DMS 273 treated with DMSO at 0.1 percent for 48 hours (cell line): ENCODE results near the gene GAB1.
A peak's percentile ranks its signal among the peaks of the same experiment; 100 is the strongest.

Experiments
- DNase-seq: peaks from one replicate; lab custom pipeline; 2025; lab: John Stamatoyannopoulos, UW

The GAB1 gene

DNA sequence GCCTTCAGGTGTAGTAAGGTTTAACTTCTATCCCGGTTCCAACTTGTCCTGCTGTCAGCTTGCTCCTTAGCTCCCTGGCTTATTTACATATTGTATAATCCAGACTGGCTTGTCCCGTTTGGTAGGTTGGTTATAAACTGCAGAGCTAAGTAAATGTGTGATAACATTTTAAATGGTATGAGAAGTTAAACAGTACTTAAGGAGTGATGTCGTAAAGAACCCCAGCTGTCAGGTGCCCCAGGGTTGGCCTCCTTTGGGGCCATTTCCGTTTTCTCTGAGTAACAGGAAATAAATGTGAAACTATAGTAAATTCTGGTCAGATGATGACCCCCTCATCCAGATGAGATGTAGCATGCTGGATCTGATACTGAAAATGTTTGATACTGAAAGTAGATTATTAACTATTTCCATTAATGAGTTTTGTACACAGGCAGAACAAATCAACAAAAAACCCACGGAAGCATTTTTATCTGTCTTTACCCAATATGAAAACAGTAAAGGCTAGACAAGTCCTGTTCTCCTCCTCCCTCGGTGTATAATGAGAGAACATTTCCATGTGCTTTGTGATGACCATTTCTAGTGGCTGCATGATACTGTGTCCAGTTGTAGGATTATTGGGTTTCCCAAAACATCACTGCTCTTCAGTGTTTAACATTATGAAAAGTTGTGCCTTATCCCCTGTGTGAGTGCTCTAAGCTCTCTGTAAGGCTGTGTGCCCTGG lies 22.4 kb downstream of the GAB1 start:
- DNase-seq = no peak

DNA sequence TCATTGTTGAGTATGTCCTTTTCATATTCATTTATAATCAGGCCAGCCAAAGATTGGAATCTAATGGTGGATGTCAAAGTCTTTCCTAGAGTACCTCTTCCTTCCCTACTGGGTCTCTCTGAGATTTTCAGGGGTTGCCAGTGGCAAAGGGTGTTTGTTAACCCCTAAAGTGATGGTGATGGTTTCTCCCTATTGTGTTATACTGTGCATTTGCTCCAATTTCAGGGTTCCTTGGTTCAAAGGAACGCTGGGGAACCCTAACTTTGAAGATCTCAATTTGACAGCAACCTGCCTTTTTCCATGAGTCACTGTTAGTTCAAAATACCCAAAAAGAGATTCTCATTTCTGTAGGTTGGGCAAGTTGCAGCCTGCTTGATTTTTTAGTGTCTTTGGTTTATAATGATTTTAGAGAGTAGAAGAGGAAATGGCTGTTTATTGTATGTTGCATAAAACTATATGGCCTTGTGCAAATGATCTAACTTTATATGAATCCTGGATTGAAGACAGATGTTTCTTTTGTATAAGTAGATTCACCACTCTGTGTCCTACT lies 23.0 kb downstream of the GAB1 start:
- no peak for DNase-seq

DNA sequence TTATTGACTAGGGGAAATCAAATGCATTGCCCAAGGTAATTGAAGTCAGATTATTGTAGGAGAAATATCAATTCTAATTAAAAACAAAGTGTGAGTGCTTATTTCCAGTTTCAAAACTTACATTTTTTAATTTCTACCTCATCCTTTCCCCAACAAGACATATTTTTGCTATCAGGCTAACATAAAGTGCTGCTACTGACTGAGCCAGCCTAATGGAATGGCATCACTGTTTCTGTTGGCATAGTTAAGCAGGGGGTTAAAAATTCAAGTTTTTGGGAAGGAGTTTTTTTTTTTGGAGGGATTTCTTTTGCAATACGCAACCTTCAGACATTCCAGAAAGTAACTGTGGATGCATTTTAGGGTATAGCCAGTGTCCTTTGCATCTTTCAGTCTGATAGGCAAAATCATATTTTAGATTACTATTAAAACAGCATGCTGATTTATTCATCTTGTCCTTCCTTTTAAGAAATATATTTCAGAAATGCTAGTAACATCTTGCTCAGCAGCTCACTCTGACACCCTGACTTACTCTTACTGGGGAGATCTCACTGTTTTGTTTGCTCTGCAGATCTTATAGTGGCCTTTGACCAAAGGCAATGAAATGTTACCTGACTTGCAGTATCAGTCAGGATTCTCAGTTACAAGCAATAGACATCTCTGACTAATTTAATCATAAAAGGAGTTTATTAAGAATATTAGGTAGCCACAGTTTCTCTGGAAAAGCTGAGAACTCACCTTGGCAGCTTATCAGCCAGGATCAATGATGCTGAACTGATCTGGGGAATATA lies 24.4 kb downstream of the GAB1 start:
- DNase-seq = no peak

DNA sequence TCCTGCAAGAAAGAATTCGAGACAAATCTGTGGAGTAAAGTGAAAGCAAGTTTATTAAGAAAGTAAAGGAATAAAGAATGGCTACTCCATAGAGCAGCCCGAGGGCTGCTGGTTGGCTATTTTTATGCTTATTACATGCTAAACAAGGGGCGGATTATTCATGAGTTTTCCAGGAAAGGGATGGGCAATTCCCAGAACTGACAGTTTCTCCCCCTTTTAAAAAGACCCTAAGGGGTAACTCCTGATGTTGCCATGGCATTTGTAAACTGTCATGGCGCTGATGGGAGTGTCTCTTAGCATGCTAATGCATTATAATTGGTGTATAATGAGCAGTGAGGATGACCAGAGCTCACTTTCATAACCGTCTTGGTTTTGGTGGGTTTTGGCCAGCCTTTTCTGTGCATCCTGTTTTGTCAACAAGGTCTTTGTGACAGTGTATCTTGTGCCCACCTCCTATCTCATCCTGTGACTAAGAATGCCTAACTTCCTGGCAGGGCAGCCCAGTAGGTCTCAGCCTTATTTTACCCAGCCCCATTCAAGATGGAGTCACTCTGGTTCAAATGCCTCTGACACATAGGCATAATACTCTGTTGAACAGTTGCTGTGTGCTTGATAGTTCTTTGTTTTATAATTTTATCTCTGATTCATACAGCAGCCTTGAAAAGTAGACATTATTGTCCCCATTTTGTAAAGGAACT lies 25.8 kb downstream of the GAB1 start:
- no peak for DNase-seq

- DNase-seq = no peak
These were observed 26.7 kb downstream of the GAB1 start for GRCh38 chr4:143363332-143363731.

DNA sequence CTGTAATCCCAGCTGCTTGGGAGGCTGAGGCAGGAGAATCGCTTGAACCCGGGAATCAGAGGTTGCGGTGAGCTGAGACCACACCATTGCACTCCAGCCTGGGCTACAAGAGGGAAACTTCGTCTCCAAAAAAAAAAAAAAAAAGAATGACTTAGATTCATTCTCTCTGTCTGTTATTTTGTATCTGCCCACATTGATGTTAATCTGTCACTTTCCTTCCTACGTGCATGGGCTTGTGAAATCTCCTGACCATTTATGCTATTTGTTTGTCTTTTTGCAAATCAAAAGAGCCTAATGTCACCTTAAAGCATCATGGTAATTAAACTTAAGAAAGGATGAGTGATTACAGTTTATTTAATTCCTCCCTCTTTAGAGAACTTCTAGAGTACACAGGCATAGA lies 27.4 kb downstream of the GAB1 start:
- no peak for DNase-seq

DNA sequence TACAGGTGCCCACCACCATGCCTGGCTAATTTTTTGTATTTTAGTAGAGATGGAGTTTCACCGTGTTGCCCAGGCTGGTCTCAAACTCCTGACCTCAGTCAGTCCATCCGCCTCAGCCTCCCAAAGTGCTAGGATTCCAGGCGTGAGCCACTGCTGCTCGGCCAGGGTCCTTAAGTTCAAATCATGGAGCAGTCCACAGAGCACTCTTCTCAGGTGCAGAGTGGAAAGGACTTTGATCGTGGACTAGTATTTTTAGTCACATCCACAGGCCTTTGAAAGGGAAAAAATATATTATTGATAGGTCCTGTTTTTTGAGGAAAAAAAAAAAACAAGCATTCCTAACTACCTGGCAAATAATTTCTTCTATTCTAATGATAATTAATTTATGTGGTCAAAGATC lies 31.2 kb downstream of the GAB1 start:
- no peak for DNase-seq

DNA sequence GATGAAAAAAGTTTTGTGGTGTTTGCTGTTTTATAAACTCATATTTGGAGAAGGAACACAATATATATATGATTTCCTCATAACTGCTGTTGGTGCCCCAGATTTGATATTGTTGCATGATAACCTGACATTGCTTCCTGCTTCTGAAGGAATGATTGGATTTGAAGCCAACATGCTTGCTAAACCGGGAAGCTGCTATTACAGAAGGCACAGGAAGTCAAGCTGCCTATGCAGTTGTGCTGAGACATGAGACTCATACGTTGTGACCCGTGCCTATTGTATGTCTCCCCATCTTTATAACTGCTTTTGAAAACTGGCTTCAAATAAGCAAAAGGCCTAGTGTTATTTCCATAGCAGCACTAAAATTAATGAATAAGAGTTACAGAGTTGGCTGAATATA lies 32.9 kb downstream of the GAB1 start:
- DNase-seq = no peak

DNA sequence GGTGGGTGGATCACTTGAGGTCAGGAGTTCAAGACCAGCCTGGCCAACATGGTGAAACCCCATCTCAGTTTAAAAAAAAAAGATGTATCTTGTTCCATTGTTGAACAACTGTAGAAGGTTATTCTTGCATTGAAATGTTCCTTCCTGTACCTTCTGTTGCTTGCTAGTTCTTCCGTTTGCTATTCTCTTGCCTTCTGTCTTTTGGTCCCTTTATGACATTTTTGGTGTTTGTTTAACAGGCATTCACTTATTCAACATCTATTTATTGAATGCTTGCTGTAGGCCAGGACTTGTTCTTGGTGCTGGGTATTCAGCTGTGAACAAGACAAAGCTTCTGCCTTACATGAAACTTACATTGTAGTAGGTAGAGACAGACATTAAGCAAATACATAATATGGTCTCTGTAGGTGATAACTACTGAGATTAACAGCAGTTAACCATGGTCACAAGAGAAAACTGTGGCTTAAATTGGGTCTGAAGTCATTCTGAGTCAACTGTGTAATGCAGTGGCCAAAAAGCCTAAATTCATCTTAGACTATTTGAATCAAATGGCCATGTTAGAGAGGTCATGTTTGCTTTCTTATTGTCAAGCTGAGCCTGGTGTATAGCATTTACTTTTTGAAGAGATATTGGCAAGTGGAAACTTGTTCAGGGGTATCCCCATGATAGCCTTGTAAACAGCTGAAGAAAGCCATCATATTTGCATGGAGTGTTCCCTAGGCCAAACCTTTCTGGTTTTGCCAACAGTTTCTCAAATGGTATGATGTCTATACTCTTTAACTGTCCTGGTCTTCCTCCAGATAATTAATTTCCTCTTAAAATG lies 35.6 kb downstream of the GAB1 start:
- DNase-seq = no peak

DNA sequence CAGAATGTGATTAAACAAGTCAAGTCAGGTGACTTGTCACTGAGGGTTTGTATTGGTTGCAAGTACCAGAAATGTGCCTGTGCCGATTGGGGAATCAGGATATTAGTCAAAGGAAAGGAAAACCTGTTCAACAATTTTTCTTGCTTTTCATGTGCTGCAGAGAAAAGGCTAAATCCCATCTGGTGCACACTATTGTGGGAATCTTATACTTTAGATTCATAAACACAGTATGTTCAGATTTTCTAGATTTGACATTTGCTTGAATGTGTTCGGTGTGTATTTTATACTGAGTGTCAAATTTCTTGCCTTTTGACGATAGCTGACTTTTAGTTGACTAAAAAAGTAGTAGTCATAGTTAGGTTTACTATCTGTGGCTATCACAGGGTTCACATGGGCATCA lies 37.6 kb downstream of the GAB1 start:
- no peak for DNase-seq

DNA sequence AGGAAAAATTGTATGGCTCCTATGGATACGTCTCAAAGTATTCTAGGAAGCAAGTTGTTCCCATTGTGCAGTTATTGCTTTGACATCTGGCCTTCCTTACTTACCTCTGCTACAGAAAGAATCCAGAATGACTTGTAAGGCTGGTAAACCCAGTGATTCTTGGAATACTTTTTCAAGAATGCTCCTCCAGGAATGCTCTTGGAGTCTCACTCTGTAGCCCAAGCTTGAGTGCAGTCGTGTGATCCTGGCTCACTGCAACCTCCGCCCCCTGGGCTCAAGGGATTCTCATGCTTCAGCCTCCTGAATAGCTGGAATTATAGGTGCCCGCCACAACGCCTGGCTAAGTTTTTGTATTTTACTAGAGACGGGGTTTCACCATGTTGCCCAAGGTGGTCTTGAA lies 38.1 kb downstream of the GAB1 start:
- no peak for DNase-seq

DNA sequence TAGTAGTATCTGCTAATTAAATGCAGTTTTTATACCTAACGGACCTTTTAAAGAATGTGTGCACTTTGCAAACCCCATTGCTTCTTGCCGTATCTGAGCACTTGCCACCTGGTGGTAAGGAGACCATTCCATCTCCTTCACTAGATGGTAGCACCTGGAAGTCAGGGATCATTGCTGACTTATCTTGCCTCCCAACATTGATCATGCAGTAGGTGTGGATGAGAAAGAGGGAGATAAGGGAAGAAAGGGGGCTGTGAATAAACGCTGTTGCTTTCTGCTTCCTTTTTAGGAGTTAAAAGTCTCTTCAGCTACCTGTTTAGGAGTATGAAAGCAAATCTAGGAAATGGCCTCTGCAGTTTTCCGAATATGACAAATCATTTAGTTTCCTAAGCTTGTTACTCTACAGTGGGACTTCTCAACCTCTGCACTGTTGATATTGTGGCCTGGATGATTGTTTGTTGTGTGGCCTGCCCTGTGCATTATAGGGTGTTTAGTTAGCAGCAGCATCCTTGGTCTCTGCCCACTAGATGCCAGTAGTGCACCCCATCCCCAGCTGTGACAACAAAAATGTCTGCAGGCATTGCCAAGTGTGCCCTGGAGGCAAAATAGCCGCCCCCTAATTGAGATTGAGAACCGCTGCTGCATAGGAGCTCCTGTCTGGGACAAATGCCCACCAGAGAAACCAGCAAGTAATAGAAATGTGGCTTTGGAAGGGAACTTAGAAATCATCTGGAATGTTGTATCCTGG lies 38.8 kb downstream of the GAB1 start:
- peak; percentile 58 for DNase-seq

DNA sequence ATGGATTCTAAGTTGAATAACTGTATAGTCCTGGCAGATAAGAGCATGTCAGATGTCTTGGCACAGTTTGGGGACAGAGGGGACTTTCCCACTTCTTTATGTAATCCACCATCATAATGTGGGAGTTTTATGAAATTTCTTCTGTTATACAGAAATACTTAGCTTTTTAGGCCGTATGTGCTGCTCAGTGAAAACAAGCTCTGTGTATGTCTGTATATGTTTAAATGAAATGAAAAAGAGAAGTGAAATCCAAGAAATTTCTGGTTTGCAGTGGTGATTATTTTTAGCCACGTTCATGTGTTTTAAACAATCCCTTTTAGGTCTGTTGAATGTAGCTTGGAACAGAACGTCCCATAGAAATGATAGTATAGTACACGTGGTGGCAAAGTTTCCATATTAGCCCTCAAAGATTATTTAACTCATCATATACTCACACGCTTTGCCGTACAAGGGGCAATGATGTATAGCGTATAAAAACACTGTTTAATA lies 41.0 kb downstream of the GAB1 start:
- DNase-seq = no peak

- DNase-seq = no peak
These were observed 44.0 kb downstream of the GAB1 start for GRCh38 chr4:143380629-143381028.

DNA sequence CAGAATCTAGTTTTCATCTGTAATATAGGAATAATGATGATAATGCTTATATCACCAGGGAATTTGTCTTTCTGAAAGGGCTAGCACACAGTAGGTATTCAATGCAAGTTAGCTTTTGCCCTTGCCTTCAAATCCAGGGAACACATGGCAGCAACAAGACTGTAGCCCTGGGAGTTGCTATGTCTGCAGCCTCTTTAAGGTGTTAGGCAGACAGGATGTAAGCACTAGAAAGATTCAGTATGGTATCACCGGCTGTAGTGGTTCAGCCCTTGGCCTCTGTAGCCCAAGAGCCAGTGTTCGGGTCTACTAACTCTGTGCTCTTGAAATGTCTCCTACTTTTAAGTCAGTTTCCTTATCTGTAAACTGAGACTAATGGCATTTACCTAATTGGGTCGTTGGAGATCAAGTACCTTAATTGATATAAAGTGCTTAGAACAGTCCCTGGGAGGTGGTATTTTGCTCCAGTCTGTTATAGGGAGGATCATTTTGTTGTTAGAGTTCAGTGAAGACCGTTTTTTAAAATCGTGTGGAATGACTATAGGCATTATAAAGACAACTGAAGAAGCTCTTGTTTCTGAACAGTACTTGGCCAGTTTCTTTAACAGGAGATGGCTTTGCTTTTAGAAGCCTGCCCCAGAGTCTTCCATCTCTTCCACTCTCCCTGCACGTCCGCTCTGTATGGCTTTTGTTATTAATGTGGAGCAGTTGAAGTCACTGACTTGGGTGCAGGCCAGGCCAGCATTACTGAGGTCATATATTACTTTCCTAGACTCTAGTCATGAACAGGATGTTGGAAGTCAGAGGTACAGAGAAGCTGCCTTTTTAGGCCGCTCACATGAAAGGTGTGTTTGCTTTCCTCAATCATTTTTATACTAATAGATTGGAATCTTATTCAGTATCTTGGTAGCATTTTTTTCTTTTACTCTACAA lies 44.8 kb downstream of the GAB1 start:
- peak; percentile 69 for DNase-seq

- no peak for DNase-seq
These were observed 45.9 kb downstream of the GAB1 start for GRCh38 chr4:143382596-143382995.

DNA sequence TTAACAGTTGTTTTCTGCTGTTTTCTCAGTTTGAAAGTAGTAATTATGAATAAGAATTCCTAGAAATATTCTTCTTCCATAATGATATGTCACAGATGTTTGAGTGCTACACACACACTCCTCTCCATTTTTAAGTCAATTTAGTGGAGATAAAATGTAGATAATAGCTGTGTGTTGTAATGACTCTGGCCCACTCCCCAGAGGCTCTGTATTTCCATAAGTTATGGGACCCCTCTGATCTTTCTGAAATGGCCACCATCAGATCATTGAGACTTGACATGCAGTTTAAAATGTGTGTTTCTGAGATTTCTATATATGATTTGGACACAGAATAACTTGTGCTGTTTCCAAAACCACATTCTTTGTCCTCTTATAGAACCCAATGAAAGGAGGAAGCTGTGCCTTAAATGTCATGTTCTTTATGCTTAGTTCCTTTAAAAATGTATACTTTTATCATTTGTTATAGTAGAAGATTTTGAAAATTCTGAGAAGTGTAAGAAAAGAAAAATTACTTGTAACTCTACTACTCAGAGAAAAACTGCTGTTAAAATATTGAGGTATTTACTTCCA lies 46.4 kb downstream of the GAB1 start:
- no peak for DNase-seq

- peak; percentile 66 for DNase-seq
These were observed 47.8 kb downstream of the GAB1 start for GRCh38 chr4:143384381-143384994.

GRCh38 chr4:143386812-143387211 lies 50.1 kb downstream of the GAB1 start:
- no peak for DNase-seq
